ENCODE data around the gene RASA2.
A peak's percentile ranks its signal among the peaks of the same experiment; 100 is the strongest.
"Not testable (repeated sequence)": the region's sequence is repeated elsewhere in the genome, so short reads cannot be mapped to it uniquely, and the experiment has no call there.

Gene RASA2

DNA sequence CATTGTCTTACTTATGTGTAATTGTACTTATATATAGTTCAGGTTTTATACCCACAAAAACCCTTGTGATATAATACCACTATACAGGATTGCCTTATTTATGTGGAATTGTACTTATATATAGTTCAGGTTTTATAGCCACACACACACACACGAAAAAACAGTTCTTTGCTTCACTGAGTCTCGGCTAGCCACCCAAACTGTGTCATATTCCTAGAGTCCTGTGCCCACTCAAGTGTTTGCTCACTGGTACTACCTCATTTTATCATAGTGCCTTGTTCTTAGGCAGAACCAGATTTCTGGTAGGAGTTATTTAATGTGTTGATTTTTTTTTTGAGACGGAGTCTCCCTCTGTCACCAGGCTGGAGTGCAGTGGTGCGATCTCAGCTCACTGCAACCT lies 12.5 kb downstream of the RASA2 start:
- FAIRE-seq = no peak

DNA sequence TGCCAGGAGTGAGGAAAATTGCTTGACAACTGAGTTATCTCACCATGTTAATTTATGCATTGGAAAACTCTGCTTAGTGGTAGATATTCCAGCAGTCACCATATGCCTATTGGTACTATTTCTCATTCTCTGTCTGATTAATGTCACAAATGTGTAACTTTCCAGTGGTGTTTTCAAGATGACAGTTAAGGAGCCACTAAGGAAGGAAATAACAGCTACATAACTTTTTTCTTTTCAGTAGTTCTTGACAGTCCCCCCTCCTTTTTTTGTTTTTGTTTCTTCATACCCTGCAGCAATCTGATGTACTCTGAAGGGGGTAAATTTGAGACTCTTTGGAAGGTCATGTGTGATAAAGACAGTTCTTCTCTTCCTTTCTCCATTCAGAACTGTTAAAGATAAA lies 13.1 kb downstream of the RASA2 start:
- FAIRE-seq = no peak

DNA sequence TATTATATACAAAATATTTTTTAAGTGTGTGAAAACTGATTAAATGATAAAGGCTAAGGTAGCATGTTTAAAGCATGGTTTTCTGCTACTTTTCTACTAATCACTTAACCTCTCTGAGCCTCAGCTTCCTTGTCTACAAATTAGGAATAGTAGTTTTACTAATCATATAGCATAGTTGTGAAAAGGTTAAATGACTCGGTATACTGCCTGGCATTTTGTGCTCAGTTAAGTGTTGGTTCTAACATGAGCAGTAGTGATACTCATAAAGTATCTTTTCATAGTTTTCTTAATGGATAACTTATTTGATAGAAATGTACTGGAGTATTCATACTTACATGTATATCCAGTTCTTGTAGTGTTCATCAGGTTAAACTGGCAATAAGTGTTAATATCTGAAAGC lies 13.6 kb downstream of the RASA2 start:
- no peak for FAIRE-seq

DNA sequence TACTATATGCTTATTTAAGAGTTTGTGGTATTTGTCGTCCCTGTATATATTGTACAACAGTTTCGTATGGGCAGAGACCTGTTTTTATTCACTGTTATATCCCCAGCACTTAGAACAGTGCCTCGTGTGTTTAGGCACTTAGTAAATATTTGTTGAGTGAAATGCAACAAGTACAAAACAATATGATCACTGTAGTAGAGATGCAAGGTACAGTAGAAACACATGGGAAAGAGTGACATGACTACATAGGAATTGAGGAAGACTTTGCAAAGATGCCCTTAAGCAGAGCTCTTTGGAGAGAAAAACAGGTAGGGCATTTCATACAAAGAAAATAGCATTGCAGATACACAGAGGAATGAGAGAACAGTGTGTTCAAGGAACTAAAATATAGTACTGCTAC lies 18.3 kb downstream of the RASA2 start:
- FAIRE-seq = no peak

DNA sequence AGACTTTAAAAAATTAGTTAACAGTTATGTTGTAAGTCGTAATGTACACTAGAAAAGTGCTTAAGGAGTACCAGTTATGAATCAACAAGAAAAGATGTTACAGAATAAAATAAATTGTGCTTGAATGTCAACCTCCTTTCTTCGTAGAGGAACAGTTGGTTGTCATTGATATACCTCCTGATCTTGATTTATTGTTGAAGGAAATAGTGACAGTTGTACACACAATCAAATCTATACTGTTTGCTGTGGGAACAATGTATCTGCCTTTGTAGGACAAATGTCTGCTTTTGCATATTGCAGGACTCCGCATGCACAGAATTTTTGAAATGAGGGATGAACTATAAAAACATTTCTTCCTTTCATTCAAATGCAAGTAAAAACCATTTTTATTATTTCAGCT lies 19.2 kb downstream of the RASA2 start:
- no peak for FAIRE-seq

DNA sequence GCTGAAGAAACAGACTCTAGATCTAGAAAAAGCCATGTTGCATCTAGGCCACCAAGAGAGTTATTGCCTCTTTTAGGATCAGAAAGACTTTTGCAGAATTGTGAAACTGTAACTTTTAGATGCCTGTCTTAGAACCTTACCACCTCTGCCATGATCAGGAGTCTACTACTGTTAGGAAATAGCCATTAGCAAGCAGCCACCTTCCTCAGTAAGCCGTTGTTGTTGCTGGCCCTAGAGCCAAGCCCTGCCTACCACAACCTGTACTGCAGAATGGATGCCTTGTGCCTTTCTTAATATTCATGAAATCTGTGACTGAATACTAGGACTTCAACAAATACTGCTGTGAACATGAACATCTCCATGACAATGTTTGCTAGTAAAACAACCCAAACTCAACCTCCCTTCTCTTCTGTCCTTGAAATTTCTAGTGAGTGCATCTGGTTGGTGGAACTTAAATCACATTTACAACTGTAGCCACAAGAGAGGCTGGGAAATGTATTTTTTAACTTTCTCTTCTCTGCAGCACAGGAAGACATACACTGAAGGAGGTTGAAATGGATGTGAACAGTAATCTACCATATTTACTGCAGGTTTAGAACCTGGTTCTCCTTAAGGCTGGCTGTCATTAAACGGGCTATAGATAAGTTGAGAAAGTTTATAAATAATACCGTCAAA lies 20.7 kb downstream of the RASA2 start:
- no peak for FAIRE-seq

DNA sequence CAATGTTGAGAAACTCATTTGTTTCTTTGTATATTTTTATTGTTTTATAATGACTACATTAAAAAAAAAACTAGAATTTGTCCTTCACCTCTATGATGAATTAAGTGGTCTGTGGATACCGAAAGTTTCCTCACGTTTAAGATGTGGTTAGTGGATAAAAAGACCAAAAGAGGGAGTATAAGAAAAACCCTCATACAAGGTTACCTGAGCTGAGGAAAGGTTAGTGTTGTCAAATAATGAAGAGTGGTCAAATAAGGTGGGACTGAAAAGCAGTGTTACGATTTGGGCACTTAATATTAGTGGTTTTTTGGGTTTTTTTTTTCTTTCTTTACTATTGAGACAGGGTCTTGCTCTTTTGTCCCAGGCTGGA lies 21.2 kb downstream of the RASA2 start:
- no peak for FAIRE-seq

DNA sequence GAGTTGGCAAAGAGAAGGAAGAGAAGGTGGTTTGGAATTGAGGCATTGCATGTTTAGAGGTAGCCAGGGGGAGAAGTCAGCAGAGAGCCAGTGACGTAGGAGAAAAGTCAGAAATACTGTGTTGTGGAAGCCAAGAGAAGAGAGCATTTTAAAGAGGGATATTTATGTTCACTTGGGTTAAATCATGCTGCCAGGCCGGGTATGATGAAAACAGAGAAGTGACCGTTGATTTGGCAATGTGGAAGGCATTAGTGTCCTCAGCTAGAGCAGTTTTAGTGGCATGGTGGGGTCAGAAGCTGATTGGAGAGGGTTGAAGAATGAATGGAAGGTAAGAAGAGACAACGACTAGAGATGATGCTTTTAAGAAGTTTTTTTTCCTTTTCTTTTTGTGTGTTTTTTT lies 24.5 kb downstream of the RASA2 start:
- no peak for FAIRE-seq

DNA sequence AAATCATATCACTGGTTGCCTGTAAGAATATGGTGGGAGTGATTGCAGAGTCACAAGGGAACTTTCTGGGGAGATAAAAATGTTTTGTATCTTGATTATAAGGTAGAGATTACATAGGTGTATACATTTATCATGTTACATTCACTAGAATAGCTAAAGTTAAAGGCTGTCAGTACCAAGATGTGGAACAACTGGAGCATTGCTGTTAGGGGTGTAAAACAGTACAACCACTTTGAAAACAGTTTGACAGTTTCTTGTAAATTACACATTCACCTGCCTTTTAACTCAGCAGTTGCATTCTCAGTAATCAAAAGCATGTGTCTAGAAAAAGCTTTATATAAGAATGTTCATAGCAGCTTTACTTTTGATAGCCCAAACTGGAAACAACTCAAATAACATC lies 27.6 kb downstream of the RASA2 start:
- FAIRE-seq = no peak

DNA sequence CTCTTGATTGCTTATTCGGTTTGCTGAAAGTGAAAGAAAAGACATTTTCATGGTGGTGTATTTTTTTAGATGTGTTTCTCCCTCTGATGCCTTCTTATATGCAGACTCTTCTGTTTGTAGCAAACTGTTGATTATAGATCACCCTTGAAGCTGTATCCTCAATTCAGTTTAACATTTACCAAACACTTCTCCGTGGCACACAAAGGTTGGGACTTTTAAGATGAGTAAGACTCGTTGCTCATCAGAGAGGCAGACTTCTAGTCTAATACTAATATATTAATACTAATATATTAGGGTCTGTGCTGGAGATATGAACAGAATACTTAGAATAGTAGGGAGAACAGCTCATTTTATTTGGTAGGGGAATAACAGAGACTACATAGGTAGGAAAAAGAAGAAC lies 32.8 kb downstream of the RASA2 start:
- FAIRE-seq = no peak

DNA sequence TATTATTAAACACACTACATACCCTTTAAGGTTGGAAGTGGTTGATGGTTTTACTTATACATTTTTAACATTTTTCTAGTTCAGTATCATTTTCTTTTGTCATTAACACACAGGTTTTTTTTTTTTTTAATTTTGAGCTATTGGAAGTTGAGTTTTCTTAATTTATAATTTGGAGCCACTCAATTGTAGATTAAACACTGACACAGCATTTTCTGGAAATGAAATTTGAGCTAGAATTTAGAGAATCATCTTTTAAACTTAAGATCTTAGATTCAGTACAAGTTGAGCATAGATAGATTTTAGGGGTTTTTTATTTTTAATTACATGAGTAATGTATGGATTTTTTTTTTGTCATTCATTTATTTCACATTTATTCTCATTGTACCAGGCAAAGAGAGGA lies 35.0 kb downstream of the RASA2 start:
- FAIRE-seq = no peak

DNA sequence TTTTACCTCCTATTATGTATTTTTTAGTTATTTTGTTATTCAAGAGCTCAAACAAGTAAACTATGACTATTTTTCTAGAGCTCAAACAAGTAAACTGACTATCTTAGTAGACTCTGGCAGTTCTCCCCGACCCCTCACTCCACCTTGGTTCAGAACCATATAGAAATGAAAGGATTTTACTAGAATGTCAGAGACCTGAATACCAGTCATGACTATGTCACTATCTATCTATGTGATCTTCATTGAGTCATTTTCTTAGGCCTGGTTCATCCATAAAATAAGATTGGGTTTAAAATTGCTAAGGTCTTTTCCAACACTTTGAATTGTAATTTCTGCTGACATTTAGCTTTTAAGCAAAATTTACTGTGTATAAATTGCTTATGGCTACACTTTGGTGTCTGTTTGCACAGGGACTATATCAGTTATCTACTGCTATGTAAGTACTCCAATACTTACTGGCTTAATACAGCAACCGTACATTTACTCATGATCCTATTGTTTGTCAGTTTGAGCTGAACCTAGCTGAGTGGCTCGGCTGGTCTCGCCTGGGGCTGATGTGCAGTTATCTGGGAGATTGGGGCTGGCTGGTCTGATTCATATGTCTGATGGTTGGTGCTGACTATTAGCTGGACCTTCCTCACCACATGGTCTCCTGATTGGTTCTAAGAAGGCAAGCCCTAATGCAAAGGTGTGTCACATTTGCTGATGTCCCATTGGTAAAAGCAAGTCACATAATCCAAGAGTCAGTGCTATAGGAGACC lies 37.0 kb downstream of the RASA2 start:
- no peak for FAIRE-seq

DNA sequence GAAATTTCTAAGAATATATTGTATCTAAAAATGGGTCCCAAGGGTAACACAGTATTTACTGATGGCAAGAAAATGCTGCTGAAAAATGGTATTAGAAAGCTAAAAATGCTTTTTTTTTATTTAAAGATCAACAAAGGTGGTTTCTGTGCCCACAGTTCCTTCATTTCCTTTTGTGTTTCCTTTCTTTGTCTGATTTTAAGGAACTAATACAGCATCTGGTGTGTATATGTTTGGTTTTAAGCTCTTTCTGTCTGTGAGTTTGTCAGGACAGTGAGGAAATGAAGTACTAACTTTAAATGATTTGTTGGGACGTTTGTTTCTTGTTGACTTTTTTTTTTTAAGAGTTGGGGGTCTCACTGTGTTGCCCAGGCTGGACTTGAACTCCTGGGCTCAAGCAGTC lies 38.2 kb downstream of the RASA2 start:
- no peak for FAIRE-seq

DNA sequence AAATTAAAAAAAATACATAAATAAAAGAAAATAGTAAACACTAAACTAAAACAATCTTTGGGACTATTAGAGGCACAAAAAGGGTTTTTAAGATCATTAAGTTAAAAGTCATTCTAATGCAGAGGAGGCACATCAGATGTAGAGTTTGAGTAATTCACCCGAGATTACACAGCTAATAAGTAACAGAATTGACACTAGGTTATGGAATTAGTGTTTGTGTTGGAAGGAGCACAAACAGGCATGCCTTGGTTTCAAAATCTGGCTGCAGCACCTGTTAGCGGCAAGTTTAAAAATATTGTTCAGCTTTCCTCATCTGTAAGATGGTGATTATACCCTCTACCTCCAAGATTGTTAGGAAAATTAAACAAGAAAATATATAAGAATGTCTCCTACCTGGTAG lies 39.0 kb downstream of the RASA2 start:
- FAIRE-seq = no peak

DNA sequence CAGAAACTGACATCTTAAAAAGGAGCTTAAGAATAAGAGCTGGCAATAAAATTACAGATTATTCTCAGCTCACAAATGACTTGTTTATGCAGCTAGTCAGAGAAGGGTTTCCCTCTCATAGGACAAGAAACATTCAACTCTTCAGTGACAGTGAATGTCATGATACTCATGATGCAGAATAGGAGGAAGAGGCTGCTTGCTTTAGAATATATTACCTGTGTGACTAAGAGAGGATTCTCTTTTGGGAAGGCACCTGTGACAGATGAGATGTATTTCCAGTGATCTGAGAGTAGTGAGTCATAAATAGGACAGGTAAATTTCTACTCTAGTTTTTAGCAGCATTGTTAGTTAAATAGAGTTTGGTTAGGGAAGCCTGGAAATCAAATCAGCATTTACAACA lies 39.9 kb downstream of the RASA2 start:
- FAIRE-seq = no peak

DNA sequence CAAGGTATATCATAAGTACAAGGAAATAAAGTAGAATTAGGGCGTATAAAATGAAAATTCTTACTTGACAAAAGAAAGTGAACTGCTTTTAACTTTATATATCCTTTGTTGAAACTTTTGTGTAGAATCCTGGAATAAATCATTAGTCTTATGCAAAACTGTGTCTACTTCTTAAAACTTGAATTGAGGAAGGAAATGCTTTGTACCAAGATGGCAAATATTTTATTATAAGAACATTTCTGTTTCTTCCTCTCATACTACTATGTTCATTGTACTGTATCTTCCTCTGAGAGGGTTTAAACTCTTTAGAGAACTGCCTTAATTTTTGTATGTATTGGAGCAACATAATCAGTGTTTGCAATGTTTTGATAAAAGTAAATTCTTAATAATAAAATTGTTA lies 42.0 kb downstream of the RASA2 start:
- no peak for FAIRE-seq

DNA sequence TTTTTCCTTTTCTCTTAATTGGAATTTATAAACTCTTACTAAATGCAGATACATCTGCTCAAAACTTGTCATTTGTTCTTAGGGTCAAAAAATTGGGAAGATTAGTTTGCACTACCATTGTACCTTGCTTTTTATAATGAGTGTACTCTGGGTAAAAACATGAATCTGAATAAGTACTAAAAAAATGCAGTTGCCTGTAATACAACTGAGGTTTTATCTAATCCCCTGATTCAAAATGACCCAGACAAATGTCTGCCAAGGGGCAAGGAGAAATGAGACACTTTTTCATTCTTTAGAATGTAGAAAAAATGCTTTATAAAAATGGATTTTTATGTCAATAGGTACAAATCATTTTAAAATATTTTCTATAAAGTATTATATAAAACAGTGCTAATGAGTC lies 42.4 kb downstream of the RASA2 start:
- peak; percentile 33 for FAIRE-seq

DNA sequence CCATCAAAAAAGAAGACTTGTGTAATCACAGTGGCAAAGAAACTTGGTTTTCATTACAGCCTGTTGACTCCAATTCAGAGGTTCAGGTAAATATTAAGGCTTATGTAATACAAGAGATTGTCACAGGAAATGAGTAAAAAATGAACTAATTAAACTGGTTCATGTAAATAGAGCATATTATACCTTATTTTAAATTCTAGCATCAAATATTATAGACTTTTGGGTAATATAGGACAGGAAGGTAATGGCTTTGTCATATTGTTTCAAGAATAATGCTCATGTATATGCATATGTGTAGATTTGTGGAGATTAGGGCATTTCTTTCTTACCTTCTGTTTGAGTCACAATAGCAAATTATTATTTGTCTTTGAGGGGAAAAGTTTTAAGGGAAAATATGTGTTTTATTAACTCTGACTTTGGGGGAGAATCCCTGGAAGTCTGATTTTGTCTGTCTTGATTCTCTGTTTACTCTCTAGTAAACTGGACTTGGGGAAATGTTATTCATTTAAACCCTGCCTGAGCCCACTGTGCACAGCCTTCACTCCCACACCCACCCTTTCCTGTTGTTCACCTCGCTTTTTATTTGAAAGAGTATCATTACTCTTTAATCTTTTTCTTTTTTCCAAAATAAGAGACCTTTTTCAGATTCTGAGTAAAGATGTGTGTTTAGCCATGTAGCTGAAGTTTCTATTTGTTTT lies 43.0 kb downstream of the RASA2 start:
- FAIRE-seq = no peak

DNA sequence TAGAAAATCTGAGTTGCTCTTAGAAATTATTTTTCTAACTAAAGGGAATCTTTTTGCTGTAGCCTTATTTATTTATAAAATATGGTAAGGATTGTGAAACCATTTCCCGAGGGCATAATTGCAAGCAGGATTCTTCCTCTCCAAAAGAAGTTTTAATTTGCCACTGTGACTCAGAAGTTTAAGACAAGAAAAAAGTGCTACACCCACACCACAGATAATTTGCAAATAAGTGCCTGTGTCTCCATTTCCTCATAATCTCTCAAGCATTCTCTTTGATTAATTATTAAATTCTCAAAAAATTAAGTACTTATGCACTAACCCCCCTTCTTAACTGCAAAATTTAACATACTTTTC lies 43.6 kb downstream of the RASA2 start:
- FAIRE-seq = no peak

DNA sequence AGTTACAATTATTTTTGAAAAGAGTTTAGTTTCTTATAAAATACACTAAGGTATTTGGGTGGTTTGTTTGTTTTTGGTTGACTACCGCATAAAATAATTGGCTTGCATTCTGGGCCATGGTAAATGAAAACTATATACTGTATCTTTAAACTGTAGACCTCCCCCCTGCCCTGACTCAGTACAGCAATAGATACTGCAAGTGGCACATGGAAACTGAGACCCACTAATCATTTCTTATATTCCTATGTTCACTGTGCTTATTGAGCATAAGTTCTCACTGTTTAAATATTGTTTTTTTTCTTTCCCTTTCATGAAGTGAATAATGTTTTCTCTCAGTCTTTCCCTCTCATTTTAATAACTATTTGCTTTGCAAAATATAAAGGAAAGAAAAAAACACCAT lies 45.8 kb downstream of the RASA2 start:
- no peak for FAIRE-seq

DNA sequence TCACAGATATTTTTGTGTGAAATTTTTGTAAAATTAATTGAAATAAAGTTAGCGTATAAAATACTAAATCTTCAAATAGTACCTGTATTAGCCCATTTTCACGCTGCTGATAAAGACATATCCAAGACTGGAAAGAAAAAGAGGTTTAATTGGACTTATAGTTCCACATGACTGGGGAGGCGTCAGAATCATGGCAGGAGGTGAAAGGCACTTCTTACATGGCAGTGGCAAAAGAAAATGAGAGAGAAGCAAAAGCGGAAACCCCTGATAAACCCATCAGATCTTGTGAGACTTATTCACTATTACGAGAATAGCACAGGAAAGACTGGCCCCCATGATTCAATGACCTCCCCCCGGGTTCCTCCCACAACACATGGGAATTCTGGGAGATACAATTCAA lies 49.2 kb downstream of the RASA2 start:
- not testable (repeated sequence) for FAIRE-seq

DNA sequence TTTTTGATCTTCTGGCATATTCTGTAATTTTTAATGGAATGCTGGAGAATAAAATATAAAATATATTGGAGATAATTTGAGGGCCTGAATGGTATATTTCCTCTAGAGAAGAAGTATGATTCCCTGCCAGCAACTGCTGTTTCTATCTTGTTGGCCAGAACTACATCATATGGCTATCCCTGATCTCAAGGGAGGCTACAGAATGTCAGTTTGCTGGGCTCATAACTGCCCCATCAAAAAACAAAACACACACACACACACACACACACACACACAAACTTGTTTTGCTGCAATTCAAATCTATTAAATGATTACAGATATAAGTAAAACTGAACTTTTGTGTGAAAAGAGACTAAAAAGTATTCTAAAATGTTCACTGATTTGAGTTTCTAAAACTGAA lies 51.0 kb downstream of the RASA2 start:
- no peak for FAIRE-seq

DNA sequence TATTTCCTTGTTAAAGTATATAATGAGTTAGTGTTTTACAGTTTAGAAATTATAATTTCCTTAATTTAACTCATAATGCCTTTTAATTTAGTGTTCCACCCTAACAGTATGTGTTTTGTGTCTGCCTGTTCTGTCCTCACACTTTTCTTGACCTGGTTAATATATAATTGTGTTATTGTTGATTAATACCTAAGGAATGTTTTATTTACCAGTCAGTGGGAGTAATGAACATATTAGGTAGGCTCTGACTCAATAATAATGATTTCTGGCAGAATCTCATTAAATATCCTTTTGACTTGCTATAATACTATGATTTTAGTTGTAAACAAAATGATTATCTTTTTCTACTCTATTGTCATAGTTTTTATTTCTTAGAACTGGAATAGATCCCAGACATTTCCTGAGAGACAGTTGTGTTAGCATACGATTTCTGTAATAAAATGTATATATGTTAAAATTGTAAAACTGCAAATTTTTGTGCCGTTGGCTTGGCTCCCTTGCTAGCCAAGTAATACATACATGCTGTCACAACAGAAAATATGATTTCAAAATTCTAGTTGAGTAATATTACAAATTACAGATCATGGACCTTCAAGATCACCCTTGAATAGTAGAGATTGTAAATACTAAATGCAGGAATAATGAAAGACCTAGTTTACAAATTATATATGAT lies 51.9 kb downstream of the RASA2 start:
- no peak for FAIRE-seq
